ENCODE results near the gene FAM83F.
"Not testable (repeated sequence)": the region's sequence is repeated elsewhere in the genome, so short reads cannot be mapped to it uniquely, and the experiment has no call there.

FAM83F gene

GRCh38 chr22:39966470-39966869 lies 28.3 kb upstream of the FAM83F start:
- no peak for DNase-seq

- DNase-seq, result no peak
Measured at GRCh38 chr22:39967103-39967829, 27.5 kb upstream of the FAM83F start.

GRCh38 chr22:39967996-39968972 lies 26.5 kb upstream of the FAM83F start:
- DNase-seq, result no peak

GRCh38 chr22:39970742-39971141 lies 24.0 kb upstream of the FAM83F start:
- no peak for DNase-seq

- DNase-seq, result no peak
Measured at GRCh38 chr22:39972641-39973040, 22.1 kb upstream of the FAM83F start.

- DNase-seq, result no peak
Measured at GRCh38 chr22:39973656-39974055, 21.1 kb upstream of the FAM83F start.

GRCh38 chr22:39974065-39974464 lies 20.7 kb upstream of the FAM83F start:
- no peak for DNase-seq

- DNase-seq, result no peak
Measured at GRCh38 chr22:39979048-39979447, 15.7 kb upstream of the FAM83F start.

- DNase-seq, result no peak
Measured at GRCh38 chr22:39979458-39979857, 15.3 kb upstream of the FAM83F start.

GRCh38 chr22:39980596-39980995 lies 14.2 kb upstream of the FAM83F start:
- no peak for DNase-seq

- DNase-seq, result no peak
Measured at GRCh38 chr22:39983346-39983745, 11.4 kb upstream of the FAM83F start.

GRCh38 chr22:39984006-39984405 lies 10.7 kb upstream of the FAM83F start:
- no peak for DNase-seq

GRCh38 chr22:39984746-39985145 lies 10.0 kb upstream of the FAM83F start:
- DNase-seq, result no peak

- no peak for DNase-seq
Measured at GRCh38 chr22:39985383-39986035, 9.2 kb upstream of the FAM83F start.

GRCh38 chr22:39988386-39989114 lies 6.2 kb upstream of the FAM83F start:
- no peak for DNase-seq

GRCh38 chr22:39989633-39990032 lies 5.1 kb upstream of the FAM83F start:
- no peak for DNase-seq

GRCh38 chr22:39990686-39991085 lies 4.1 kb upstream of the FAM83F start:
- DNase-seq, result no peak

GRCh38 chr22:39991159-39991860 lies 3.4 kb upstream of the FAM83F start:
- DNase-seq, result no peak

GRCh38 chr22:39992088-39992826 lies 2.5 kb upstream of the FAM83F start:
- DNase-seq, result no peak

GRCh38 chr22:39992894-39993293 lies 1.9 kb upstream of the FAM83F start:
- DNase-seq, result not testable (repeated sequence)

GRCh38 chr22:39994041-39994565 lies 651 bp upstream of the FAM83F start:
- DNase-seq, result no peak
